Vagina (tissue), 2 donors: ENCODE results near the gene TMPRSS2. TPM values are rescaled to one million over a fixed set of nuclear protein-coding genes. Genes with fewer than 3 reads are reported as not detected.

Experiments
- DNase-seq, 2 donors: peaks; one replicate each; pipeline ENCODE4 v3.0.0-alpha.2; 2017; ENCODE audit errors: extremely low spot score in 2 of 2
- H3K27ac ChIP-seq: fragments of 200-600 bp; sonication (generic); one replicate; pipeline ENCODE4 v1.5.1; 2019
- H3K27me3 ChIP-seq: fragments of 200-600 bp; sonication (generic); one replicate; pipeline ENCODE4 v1.5.1; 2019
- H3K36me3 ChIP-seq, 2 donors: fragments of 200-600 bp; sonication (generic); one replicate each; pipeline ENCODE4 v1.5.1; 2017 to 2019
- H3K4me1 ChIP-seq: fragments of 200-600 bp; sonication (generic); one replicate; pipeline ENCODE4 v1.5.1; 2019
- H3K4me3 ChIP-seq, 2 donors: fragments of 200-600 bp; sonication (generic); 1 replicate in 1 of 2; 2 replicates in 1 of 2; pipeline ENCODE4 v1.5.1; 2016 to 2019
- H3K9me3 ChIP-seq: fragments of 200-600 bp; sonication (generic); one replicate; pipeline ENCODE4 v1.5.1; 2019
- CTCF ChIP-seq, 3 experiments: fragments of 450-650 bp in 2 of 3; fragments of 200-600 bp in 1 of 3; sonication (generic) in 1 of 3; IDR thresholded peaks; one replicate each; pipeline ENCODE4 v1.5.1; 2017 to 2019; ENCODE audit warnings: antibody characterized with exemption in 3 of 3, mild to moderate bottlenecking in 2 of 3, moderate library complexity in 2 of 3
- POLR2A ChIP-seq, 2 donors: fragments of 450-650 bp; IDR thresholded peaks; one replicate each; pipeline ENCODE4 v1.6.1; 2017; ENCODE audit warnings: antibody characterized with exemption in 2 of 2, mild to moderate bottlenecking in 2 of 2, moderate library complexity in 2 of 2
- POLR2AphosphoS5 ChIP-seq, 2 donors: sonication (generic); formaldehyde crosslinking; IDR thresholded peaks; one replicate each; pipeline ENCODE4 v1.9.0; 2017; ENCODE audit warnings: antibody characterized with exemption in 2 of 2, mild to moderate bottlenecking in 2 of 2, low read depth in 1 of 2; ENCODE audit not compliant: insufficient read depth in 1 of 2
- intact Hi-C: fragments of 100-400 bp; cut with DNase I; formaldehyde crosslinking; loops from one replicate; pipeline ENCODE4 v1.15.1; 2023
- total RNA-seq: library from RNA; depleted of rRNA; stranded (reverse); fragments of >200 nt; gene quantifications from one replicate; pipeline ENCODE4 v1.2.3, GENCODE V29; 2016

The TMPRSS2 gene
- total RNA-seq, 1 donor from 2014 or later, result 19.9 TPM

GRCh38 chr21:41491412-41491811 lies 16.5 kb downstream of the TMPRSS2 start:
- no peak overlapping the region for H3K27ac ChIP-seq
- DNase-seq, result no peak
- no peaks in the 10 kb centered on the region for H3K4me1 ChIP-seq
- intact Hi-C loops, result no loop called here
- no peaks in the 10 kb centered on the region for H3K36me3 ChIP-seq
- H3K9me3 ChIP-seq, result no peaks in the 10 kb centered on the region
- TF ChIP-seq CTCF (IDR thresholded peaks at IDR 0.05) (no peak), POLR2A (IDR thresholded peaks at IDR 0.05) (no peak), POLR2AphosphoS5 (IDR thresholded peaks at IDR 0.05; ENCODE audit: insufficient read depth in 1 of 2, low read depth in 1 of 2) (no peak)
- H3K4me3 ChIP-seq, result no peak overlapping the region
- no peaks in the 10 kb centered on the region for H3K27me3 ChIP-seq

GRCh38 chr21:41490330-41490729 lies 17.6 kb downstream of the TMPRSS2 start:
- H3K27ac ChIP-seq, result no peak overlapping the region
- H3K4me3 ChIP-seq, result no peak overlapping the region
- no peaks in the 10 kb centered on the region for H3K36me3 ChIP-seq
- H3K4me1 ChIP-seq, result no peaks in the 10 kb centered on the region
- H3K9me3 ChIP-seq, result no peaks in the 10 kb centered on the region
- H3K27me3 ChIP-seq, result no peaks in the 10 kb centered on the region
- TF ChIP-seq CTCF (IDR thresholded peaks at IDR 0.05) (no peak), POLR2A (IDR thresholded peaks at IDR 0.05) (no peak), POLR2AphosphoS5 (IDR thresholded peaks at IDR 0.05; ENCODE audit: insufficient read depth in 1 of 2, low read depth in 1 of 2) (no peak)
- no peak for DNase-seq
- intact Hi-C loops, result no loop called here

GRCh38 chr21:41489329-41489728 lies 18.6 kb downstream of the TMPRSS2 start:
- H3K4me3 ChIP-seq, result no peak overlapping the region
- no peaks in the 10 kb centered on the region for H3K9me3 ChIP-seq
- no peaks in the 10 kb centered on the region for H3K36me3 ChIP-seq
- no peaks in the 10 kb centered on the region for H3K27me3 ChIP-seq
- intact Hi-C loops, result no loop called here
- H3K4me1 ChIP-seq, result no peaks in the 10 kb centered on the region
- no peak overlapping the region for H3K27ac ChIP-seq
- no peak for DNase-seq
- TF ChIP-seq POLR2A (IDR thresholded peaks at IDR 0.05), result no peak

GRCh38 chr21:41488080-41488479 lies 19.9 kb downstream of the TMPRSS2 start:
- Histone ChIP-seq H3K36me3 (no peaks in the 10 kb centered on the region), H3K27me3 (no peaks in the 10 kb centered on the region), H3K27ac (no peak overlapping the region), H3K4me3 (no peak overlapping the region), H3K4me1 (no peaks in the 10 kb centered on the region), H3K9me3 (no peaks in the 10 kb centered on the region)
- no peak for DNase-seq
- intact Hi-C loops, result no loop called here
- TF ChIP-seq POLR2AphosphoS5 (IDR thresholded peaks at IDR 0.05; ENCODE audit: insufficient read depth in 1 of 2, low read depth in 1 of 2) (no peak), CTCF (IDR thresholded peaks at IDR 0.05) (no peak), POLR2A (IDR thresholded peaks at IDR 0.05) (no peak)

- no peak overlapping the region for H3K4me3 ChIP-seq
- intact Hi-C loops, result no loop called here
- no peak for DNase-seq
- no peaks in the 10 kb centered on the region for H3K4me1 ChIP-seq
- no peaks in the 10 kb centered on the region for H3K27me3 ChIP-seq
- H3K9me3 ChIP-seq, result no peaks in the 10 kb centered on the region
- no peaks in the 10 kb centered on the region for H3K36me3 ChIP-seq
- H3K27ac ChIP-seq, result no peak overlapping the region
- TF ChIP-seq POLR2AphosphoS5 (IDR thresholded peaks at IDR 0.05; ENCODE audit: insufficient read depth in 1 of 2, low read depth in 1 of 2), result no peak
- no peak for TF ChIP-seq POLR2A (IDR thresholded peaks at IDR 0.05)
- no peak for TF ChIP-seq CTCF (IDR thresholded peaks at IDR 0.05)
Measured at GRCh38 chr21:41487082-41487481, 20.9 kb downstream of the TMPRSS2 start.

- H3K9me3 ChIP-seq, result no peaks in the 10 kb centered on the region
- intact Hi-C loops, result no loop called here
Measured at GRCh38 chr21:41483973-41484372, 24.0 kb downstream of the TMPRSS2 start.

More at GRCh38 chr21:41483973-41484372, 24.0 kb downstream of the TMPRSS2 start:
- H3K27ac ChIP-seq, result no peak overlapping the region
- TF ChIP-seq CTCF (IDR thresholded peaks at IDR 0.05) (no peak), POLR2A (IDR thresholded peaks at IDR 0.05) (no peak), POLR2AphosphoS5 (IDR thresholded peaks at IDR 0.05; ENCODE audit: insufficient read depth in 1 of 2, low read depth in 1 of 2) (no peak)
- no peak for DNase-seq
- no peaks in the 10 kb centered on the region for H3K36me3 ChIP-seq
- H3K27me3 ChIP-seq, result no peaks in the 10 kb centered on the region
- no peak overlapping the region for H3K4me3 ChIP-seq
- no peaks in the 10 kb centered on the region for H3K4me1 ChIP-seq
